ENCODE measurements around the gene ACSF2. TPM values are rescaled to one million over a fixed set of nuclear protein-coding genes. Genes with fewer than 3 reads are reported as not detected.

Gene ACSF2
- total and polyA plus RNA-seq, 2 of the 13 experiments (the other 11 are each of a cell fraction or from before 2014, with no cell fraction given): 87.3 to 109 TPM

- TF ChIP-seq SNAPC4 (CRISPR knock-in tag; IDR thresholded peaks at IDR 0.05): no peak
- TF ChIP-seq, protein P1, sequence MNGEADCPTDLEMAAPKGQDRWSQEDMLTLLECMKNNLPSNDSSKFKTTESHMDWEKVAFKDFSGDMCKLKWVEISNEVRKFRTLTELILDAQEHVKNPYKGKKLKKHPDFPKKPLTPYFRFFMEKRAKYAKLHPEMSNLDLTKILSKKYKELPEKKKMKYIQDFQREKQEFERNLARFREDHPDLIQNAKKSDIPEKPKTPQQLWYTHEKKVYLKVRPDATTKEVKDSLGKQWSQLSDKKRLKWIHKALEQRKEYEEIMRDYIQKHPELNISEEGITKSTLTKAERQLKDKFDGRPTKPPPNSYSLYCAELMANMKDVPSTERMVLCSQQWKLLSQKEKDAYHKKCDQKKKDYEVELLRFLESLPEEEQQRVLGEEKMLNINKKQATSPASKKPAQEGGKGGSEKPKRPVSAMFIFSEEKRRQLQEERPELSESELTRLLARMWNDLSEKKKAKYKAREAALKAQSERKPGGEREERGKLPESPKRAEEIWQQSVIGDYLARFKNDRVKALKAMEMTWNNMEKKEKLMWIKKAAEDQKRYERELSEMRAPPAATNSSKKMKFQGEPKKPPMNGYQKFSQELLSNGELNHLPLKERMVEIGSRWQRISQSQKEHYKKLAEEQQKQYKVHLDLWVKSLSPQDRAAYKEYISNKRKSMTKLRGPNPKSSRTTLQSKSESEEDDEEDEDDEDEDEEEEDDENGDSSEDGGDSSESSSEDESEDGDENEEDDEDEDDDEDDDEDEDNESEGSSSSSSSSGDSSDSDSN (CRISPR knock-in tag; IDR thresholded peaks at IDR 0.05): no peak
- TF ChIP-seq ZNF282 (IDR thresholded peaks at IDR 0.05; ENCODE audit: partially characterized antibody): no peak
- TF ChIP-seq ZSCAN22 (CRISPR knock-in tag; IDR thresholded peaks at IDR 0.05): no peak
- TF ChIP-seq TBL1XR1 (IDR thresholded peaks at IDR 0.05; ENCODE audit: borderline replicate concordance, low read length, partially characterized antibody): no peak
- no peak for TF ChIP-seq GATAD2A (CRISPR knock-in tag; IDR thresholded peaks at IDR 0.05)
- no peak for TF ChIP-seq THAP8 (CRISPR knock-in tag; IDR thresholded peaks at IDR 0.05; ENCODE audit: borderline replicate concordance)
- no peak for TF ChIP-seq WIZ (CRISPR knock-in tag; IDR thresholded peaks at IDR 0.05)
- 0 out of 4 replicates have a peak, but pooled peaks of 1 of the 2 experiments have one; percentile 21 for TF ChIP-seq NR2F1 (CRISPR knock-in tag; IDR thresholded peaks at IDR 0.05)
- TF ChIP-seq MAFK (conservative IDR thresholded peaks at IDR 0.05 in 1 of 2, IDR thresholded peaks at IDR 0.05 in 1 of 2; ENCODE audit: low read length in 2 of 2): no peak
- TF ChIP-seq ETS1 (CRISPR knock-in tag; IDR thresholded peaks at IDR 0.05): no peak
- TF ChIP-seq FOXC1 (CRISPR knock-in tag; IDR thresholded peaks at IDR 0.05; ENCODE audit: borderline replicate concordance): no peak
Observed at GRCh38 chr17:50437409-50437808, 11.4 kb downstream of the ACSF2 start (continued).

Measured in HepG2 (cell line).